AG09309 (cell line): ENCODE data around the gene DOCK7.
A peak's percentile ranks its signal among the peaks of the same experiment; 100 is the strongest.

Source experiments
- DNase-seq: peaks from one replicate; pipeline ENCODE4 v3.0.0-alpha.2; 2010; ENCODE audit warnings: low read depth
- H3K4me3 ChIP-seq: 2 replicates; pipeline ENCODE4 v1.5.1; 2011; ENCODE audit warnings: mild to moderate bottlenecking, low read depth, low read length, moderate library complexity; ENCODE audit not compliant: control insufficient read depth
- CTCF ChIP-seq: IDR thresholded peaks from 2 replicates; pipeline ENCODE4 v1.5.1; 2011; ENCODE audit warnings: mild to moderate bottlenecking, low read depth, low read length, inconsistent platforms; ENCODE audit not compliant: insufficient read depth, control insufficient read depth; ENCODE audit errors: missing control alignments

The DOCK7 gene

GRCh38 chr1:62687903-62688686, at the start of gene DOCK7:
TSS of gene DOCK7 (minus strand) at chr1:62688386. CDS start at chr1:62688264, 122 bp downstream.
- DNase-seq: no peak
- peak within 1 kb of the TSS; percentile 88 for H3K4me3 ChIP-seq
- no peak for TF ChIP-seq CTCF

- peak; percentile 41 for DNase-seq
- no peak overlapping the region for H3K4me3 ChIP-seq
These were observed 47.4 kb upstream of the DOCK7 start for GRCh38 chr1:62735491-62736171.

GRCh38 chr1:62732331-62732730, 44.1 kb upstream of the DOCK7 start:
- no peak for DNase-seq
- no peak overlapping the region for H3K4me3 ChIP-seq
- TF ChIP-seq CTCF: no peak

More at GRCh38 chr1:62735491-62736171, 47.4 kb upstream of the DOCK7 start:
- TF ChIP-seq CTCF: no peak

GRCh38 chr1:62728963-62729362, 40.8 kb upstream of the DOCK7 start:
- no peak for TF ChIP-seq CTCF
- H3K4me3 ChIP-seq: no peak overlapping the region
- DNase-seq: no peak

- no peak overlapping the region for H3K4me3 ChIP-seq
- no peak for TF ChIP-seq CTCF
- no peak for DNase-seq
These were observed 39.6 kb upstream of the DOCK7 start for GRCh38 chr1:62727656-62728407.

GRCh38 chr1:62726011-62726442, 37.8 kb upstream of the DOCK7 start:
- TF ChIP-seq CTCF: no peak
- H3K4me3 ChIP-seq: no peak overlapping the region
- DNase-seq: no peak
